GM12875 (cell line): ENCODE data around the gene BLNK.
A peak's percentile ranks its signal among the peaks of the same experiment; 100 is the strongest.

ENCODE experiments used
- H3K4me3 ChIP-seq: one replicate; pipeline ENCODE4 v1.5.1; 2011; ENCODE audit warnings: low read depth, low read length, control low read depth
- TF ChIP-seq, protein P1 (sequence below): IDR thresholded peaks from 2 replicates; pipeline ENCODE4 v1.5.1; 2011; ENCODE audit warnings: low read depth, mild to moderate bottlenecking, control low read depth, inconsistent platforms, low read length, moderate library complexity, borderline replicate concordance; ENCODE audit not compliant: insufficient read depth

Gene BLNK

DNA sequence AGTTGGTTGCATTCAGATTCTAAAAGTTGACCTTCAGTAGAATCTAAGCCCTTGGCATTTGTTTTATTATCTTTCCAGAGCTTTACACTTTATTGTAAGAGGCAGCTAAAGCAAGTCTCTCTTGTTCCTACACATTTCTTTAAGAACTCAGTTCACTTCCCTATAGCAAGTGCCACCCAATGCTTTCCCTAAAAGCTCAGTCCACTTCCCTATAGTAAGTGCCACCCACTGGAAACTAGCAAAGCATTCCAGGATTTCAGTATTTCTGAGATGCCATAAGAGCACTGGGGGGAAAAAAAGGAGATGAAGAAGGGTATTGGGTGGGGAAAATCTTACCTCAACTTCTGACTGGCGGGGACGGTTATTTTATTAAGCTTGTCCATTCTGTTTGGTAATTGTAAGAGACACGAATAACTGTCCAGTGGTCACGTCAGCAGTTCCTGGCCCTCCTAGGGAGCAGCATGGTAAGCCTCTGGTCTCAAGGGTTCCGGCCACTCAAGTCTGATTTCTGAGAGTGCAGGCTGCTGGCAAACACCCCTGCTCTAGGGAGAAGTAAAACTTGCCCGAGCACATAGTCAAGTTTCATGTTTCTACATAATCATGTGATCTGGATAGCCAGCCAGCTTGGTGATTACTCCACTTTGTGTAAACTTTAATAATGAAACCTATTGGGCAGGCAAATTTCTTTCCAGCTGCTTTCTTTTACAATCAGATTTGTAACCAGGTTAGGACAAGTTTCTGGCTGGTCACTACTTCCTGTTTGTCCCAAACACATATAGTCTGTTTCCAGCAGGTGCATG, at the start of gene BLNK:
BLNK (minus strand) TSS at position 554 of the 800 bp plus-strand sequence; CDS start at position 383, 171 bp downstream.
- peak within 1 kb of the TSS; percentile 52 for H3K4me3 ChIP-seq
- TF ChIP-seq, protein P1, sequence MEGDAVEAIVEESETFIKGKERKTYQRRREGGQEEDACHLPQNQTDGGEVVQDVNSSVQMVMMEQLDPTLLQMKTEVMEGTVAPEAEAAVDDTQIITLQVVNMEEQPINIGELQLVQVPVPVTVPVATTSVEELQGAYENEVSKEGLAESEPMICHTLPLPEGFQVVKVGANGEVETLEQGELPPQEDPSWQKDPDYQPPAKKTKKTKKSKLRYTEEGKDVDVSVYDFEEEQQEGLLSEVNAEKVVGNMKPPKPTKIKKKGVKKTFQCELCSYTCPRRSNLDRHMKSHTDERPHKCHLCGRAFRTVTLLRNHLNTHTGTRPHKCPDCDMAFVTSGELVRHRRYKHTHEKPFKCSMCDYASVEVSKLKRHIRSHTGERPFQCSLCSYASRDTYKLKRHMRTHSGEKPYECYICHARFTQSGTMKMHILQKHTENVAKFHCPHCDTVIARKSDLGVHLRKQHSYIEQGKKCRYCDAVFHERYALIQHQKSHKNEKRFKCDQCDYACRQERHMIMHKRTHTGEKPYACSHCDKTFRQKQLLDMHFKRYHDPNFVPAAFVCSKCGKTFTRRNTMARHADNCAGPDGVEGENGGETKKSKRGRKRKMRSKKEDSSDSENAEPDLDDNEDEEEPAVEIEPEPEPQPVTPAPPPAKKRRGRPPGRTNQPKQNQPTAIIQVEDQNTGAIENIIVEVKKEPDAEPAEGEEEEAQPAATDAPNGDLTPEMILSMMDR, result no peak

GRCh38 chr10:96319754-96320474, 48.5 kb upstream of the BLNK start:
- TF ChIP-seq, protein P1, result no peak

DNA sequence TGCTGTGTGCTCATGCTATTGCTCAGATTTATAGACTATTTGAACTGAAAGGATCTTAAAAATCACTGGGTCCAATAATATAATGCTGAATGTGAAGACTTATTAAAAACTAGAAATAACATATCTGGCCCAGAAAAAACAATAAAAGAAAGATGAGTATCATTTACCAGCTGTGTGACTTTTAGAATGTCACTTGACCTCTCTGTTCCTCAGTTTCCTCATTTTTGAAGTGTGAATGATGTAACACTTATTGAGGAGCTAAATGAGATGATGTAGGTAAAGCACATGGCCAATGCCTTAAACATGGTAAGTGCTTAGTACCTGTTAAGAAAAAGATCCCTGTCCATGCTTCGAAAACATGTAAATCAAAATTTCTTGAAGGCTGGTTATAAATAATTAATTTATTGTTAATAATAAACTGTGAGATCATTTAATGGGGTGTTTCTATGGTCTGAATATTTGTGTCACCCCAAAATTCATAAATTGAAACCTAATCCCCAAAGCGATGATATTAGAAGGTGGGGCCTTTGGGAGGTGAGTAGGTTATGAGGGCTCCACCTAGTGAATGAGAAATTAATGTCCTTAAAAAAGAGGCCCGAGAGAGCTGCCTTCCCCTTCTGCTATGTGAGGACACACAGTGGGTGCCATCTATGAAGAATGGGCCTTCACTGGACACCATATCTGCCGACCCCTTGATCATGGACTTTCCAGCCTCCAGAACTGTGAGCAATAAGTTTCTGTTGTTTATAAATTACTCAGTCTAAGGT, 45.9 kb upstream of the BLNK start:
- H3K4me3 ChIP-seq, result no peak overlapping the region
- TF ChIP-seq, protein P1, result no peak

More at GRCh38 chr10:96319754-96320474, 48.5 kb upstream of the BLNK start:
- H3K4me3 ChIP-seq, result no peak overlapping the region

DNA sequence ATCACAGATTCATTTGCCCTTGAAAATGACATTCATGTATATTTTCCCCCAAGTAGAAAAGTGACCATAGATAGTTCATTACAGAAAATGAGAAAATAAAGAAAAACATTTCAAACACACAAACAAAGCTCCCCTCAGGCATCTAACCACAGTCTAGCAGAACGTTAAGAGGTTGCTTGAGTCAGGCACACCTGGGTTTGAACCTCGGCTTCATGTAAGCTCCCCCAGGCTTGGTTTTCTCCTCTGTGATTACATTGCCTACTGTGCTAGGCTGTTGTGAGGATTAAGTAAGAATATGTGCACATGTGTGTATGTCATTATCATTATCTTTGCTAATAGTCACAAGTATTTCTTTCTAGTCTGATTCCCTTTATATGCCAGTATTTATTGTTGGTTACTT, 42.0 kb upstream of the BLNK start:
- H3K4me3 ChIP-seq, result no peak overlapping the region
- TF ChIP-seq, protein P1, result no peak

- no peak overlapping the region for H3K4me3 ChIP-seq
- TF ChIP-seq, protein P1, result no peak
These were observed 39.9 kb upstream of the BLNK start for GRCh38 chr10:96311180-96311715.

GRCh38 chr10:96310321-96310669, 38.9 kb upstream of the BLNK start:
- no peak overlapping the region for H3K4me3 ChIP-seq
- TF ChIP-seq, protein P1, result no peak
